Epidermal melanocyte (primary cell): Measurements from ENCODE around the gene SPON1.
"Not testable (repeated sequence)": the region's sequence is repeated elsewhere in the genome, so short reads cannot be mapped to it uniquely, and the experiment has no call there.

Source experiments
- DNase-seq: peaks from one replicate; pipeline ENCODE4 v3.0.0; 2011; ENCODE audit warnings: low spot score; ENCODE audit not compliant: insufficient read length

SPON1 gene

DNA sequence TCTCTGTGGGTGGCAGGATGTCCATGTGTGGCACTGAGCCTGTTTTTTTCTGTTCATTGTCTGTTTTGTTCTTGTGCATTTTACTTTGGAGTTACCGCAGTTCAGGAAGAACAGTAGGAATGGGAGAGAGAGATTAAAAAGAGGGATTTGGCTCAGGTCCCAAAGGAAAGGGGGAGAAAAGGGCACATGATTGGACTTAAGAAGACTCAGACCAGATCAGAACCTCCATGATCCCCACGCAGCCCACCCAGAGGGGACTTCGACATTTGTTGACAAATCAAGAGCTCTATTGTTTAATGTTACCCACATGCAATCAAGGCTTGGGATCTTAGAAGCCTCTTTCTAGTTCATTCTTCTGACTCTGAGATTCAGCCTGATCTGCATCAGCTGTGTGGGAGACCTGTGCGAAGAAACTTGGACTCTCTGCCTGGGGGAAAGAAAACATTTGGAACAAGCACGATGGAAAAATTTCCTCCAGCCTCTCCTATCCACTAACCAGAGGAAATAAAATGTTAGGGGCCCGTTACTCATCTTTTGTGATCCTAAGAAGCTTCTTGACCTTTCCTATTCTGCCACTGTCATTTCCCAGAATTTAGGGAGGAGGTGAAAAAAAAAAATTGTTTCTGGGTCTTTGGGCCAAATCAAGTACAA, 119.2 kb downstream of the SPON1 start:
- no peak for DNase-seq

DNA sequence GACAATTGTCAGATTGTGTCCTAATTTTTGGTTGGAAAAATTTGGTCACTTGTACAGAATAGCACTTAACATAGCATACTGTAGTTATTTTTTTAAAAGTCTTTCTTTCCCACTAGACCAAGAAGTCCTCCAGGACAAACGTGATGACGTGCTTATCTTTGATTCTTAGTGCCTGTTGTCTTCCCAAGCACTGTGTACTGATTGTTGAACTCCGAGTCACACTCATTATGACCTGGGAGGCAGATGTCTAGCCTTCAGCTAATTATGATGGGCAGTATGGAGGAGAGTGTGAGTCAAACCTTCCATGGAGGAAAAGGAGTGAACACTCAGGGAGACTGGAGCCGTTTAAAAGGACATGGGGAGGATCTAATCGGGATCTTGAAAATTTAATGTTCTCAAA, 119.8 kb downstream of the SPON1 start:
- no peak for DNase-seq

DNA sequence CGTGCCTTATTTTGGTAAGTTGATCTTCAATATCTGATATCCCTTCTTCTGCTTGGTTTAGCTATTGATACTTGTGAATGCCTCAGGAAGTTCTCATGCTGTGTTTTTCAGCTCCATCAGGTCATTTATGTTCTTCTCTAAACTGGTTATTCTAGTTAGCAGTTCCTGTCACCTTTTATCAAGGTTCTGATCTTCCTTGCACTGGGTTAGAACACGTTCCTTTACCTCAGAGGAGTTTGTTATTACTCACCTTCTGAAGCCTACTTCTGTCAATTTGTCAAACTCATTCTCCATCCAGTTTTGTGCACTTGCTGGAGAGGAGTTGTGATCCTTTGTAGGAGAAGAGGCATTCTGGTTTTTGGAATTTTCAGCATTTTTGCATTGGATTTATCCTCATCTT, 126.3 kb downstream of the SPON1 start:
- not testable (repeated sequence) for DNase-seq

DNA sequence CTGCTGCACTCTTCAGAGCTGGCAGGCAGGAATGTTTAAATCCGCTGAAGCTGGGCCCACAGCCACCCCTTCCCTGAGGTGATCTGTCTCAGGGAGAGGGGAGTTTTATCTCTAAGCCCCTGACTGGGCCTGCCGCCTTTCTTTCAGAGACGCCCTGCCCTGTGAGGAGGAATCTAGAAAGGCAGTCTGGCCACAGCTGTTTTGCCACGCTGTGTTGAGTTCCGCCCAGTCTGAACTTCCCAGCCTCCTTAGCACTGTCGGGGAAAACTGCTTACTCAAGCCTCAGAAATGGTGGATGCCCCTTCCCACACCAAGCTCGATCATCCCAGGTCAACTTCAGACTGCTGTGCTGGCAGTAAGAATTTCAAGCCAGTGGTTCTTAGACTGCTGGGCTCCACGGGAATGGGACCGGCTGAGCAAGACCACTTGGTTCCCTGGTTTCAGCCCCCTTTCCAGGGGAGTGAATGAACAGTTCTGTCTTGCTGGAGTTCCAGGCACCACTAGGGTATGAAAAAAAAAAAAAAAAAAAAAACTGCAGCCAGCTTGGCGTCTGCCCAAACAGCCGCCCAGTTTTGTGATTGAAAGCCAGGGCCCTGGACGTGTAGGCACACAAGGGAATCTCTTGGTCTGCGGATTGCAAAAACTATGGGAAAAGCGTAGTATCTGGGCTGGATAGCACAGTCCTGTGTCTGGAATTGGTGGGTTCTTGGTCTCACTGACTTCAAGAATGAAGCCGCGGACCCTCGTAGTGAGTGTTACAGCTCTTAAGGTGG, 127.4 kb downstream of the SPON1 start:
- no peak for DNase-seq

DNA sequence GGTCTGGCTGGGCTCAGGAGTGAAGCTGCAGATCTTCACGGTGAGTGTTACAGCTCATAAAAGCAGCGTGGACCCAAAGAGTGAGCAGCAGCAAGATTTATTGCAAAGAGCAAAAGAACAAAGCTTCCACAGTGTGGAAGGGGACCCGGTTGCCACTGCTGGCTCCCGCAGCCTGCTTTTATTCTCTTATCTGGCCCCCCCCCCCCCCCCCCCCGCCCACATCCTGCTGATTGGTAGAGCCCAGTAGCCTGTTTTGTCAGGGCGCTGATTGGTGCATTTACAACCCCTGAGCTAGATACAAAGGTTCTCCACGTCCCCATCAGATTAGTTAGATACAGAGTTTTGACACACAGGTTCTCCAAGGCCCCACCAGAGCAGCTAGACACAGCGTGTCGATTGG, 128.1 kb downstream of the SPON1 start:
- not testable (repeated sequence) for DNase-seq

DNA sequence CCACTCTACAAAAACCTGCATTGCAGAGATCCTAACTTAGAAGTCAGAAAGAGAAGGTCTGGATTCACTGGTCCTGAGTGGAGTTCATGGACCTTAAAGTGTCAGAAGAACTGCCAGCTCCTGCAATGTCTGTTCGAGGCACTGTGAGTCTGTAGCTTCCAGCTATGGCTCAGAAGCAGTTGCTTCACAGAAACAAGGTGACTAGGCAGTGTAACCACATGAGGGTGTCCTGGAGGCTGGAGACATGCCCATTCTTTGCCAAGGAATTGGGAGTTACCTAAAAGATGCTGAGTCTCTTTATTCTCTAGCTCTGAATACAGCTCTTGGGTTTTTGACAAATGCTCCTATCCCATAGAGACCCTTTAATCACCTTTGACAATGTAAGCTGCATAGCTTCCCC, 130.5 kb downstream of the SPON1 start:
- DNase-seq, result no peak

DNA sequence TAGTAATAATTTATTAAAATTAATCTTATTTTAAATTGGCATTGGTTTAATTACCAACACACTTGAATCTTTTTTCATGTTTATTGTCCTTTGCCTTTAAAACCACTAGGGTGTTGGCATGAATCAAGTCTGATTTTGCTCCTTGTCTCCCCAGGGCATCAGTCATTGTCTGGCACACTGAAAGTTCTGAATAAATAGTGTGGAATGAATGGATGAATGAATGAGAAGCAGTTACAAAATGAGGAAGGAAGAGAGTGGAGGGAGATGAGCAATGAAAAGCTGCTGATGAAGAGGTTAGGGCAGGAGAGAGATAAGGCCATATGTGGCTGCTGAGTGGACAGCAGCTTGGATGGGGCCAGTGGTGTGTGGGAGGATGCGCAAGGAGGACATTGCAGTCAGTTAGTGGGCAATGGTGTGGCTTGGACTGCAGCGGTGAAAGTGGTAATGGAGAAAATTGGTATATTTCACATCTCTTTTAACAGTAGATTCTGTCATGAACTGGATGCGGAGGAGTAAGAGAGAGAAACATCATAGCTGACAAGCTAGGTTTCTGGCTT, 132.0 kb downstream of the SPON1 start:
- no peak for DNase-seq

DNA sequence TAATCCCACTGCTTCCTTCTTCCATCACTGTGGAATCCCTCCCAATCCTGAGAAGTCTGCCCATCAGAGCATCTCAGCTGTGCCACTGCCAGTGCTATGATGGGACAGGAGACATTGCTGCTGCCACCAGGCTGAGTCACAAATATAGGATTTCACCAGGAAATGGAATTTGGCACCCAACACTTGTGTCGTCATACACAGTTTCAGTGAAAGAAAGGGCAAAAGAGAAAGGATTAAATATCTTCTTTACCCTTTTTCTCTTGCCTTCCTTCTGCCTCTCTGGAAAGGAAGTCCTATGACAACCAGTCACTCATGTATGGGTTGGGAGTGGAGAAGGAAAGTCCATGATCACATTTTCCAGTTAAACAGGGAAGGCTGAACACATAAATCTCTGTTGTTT, 133.4 kb downstream of the SPON1 start:
- DNase-seq, result no peak

DNA sequence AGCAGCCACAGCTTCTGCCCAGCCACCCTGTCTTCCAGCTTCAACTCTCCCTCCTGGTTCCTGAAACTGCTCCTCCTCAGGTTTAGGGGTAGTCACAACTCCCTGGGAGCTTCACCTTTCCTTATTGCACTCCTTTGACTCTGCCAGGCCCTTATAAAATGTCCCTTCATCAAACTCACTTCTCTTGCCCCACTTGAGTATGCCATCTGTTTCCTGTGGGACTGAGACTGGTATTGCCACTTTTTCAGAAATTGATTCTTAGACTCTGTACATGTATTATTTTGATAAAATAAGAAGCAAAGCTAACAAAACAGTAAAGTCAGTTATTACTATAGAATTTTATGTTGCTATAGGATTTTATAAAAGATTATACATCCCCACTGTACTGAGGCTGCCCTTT, 134.1 kb downstream of the SPON1 start:
- no peak for DNase-seq

DNA sequence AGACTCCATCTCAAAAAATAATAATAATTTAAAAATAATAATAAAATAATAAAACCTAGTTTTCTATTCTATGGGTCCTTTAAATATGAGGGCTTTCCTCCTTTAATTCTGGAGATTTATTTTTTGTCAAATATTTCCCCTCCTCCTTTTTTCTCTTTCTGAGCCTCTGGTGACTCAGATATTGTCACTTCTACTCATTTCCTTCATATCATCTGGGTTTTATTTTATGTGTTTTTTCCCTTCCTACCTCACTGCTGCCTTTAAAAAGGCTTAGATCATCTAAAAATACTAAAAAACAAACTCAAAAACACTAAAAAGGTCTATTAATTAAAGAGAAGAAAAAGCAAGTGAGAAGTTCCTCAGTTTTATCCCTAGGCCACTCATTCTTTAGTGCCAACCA, 138.9 kb downstream of the SPON1 start:
- DNase-seq, result no peak

DNA sequence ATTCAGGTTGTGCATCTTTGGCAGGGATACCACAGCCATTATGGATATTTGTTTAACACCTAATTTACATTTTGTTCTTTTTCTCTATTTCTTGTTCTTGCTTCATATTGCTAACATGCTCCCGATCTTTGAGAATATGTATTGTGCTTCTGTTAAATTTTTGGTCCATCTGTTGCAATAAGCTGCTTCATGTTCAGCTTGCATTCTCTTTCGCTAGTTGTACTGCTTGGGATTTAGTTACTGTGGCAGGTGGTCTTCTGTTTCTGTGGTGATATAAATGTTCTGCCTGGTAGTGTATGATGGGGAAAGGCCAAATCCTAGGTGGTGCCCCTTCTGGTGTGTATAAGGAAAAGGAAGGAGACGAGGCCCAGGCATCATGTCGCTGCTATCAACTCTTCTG, 140.2 kb downstream of the SPON1 start:
- no peak for DNase-seq

DNA sequence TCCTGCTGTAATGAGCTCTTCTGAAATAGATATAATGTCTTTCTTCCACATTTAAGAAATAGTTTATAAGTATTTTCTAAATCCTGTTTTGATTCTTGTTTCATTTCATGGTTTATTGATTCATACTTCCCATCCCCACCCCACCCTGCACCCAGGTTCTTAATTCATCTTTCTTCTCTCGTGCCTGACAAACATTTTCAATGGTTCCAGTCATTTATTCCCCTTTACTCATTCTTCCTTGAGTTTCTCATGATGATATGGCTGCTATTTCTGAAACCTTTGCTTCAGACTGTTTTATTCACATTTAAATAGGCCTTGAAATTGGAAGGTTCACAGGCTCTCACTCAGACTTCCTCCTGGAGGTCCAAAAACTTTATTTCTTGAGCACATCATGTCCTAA, 142.9 kb downstream of the SPON1 start:
- DNase-seq, result no peak

DNA sequence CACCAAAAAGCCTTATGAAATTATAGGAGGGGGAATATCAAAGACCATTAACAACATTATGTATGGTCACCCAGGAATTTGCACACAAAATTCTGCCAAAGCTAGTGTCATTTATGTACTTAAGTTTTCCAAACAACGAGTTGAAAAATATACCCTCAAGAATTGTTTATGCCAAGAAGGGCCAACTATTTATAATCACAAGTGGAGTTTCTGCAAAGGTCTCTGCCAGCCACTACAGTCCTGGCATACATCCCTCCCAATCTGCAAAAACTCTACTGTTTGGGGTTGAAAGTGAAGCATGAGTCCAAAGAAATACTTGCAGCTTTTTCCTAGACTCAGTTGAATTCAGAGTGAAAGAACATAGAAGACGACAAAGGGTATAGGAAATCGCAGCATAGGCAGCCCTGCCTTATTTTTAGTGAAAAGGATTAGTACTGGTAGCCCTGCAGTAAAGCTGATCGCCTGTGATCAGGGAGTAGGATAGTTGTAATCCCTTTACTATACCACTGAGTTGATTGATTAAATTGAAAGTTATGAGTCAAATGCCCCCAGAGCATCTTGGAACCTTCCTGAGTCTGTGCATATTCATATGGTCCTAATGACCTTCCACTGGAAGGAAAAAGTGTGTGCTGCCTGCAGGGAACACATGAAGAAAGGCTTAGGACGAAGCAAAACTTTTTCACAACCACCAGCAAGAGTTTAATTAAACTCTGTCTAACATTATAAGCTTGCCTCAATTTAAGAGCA, 144.0 kb downstream of the SPON1 start:
- no peak for DNase-seq

DNA sequence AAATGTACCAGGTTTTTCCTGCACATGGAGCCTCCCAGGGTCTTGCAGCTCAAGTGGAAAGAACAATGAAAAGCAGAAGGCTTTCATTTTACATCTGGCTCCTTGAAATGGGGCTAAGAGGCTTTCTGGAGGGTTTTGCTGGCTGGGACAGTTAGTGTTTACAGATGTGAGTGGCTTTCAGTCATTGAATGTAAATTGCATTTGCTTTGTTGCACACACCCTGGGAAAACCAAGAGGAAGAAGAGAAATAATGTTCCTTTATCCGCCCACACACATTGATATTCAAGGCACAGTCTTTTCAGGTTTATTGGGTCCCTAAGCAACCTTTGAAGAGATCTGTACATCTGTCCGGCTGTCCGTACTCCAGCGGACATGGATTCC, 144.5 kb downstream of the SPON1 start:
- DNase-seq, result no peak

DNA sequence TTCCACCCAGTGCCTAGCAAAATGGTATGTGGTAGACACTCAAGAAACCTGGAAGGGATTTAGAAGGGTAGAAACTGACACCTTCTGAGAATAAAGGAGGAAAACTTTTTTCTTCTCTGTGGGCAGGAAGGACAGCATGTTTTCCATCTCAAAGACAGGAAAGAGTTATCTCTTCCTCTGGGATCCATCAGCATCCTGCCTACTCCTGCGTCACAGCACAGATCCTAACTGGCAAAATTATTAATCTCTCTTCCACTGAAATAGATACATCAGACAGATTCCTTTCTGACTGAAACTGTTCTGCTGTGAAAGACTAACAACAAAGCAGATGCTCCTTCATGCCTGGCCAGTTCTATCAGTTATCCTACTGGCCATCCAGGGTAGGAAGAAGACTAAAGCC, 147.2 kb downstream of the SPON1 start:
- no peak for DNase-seq

DNA sequence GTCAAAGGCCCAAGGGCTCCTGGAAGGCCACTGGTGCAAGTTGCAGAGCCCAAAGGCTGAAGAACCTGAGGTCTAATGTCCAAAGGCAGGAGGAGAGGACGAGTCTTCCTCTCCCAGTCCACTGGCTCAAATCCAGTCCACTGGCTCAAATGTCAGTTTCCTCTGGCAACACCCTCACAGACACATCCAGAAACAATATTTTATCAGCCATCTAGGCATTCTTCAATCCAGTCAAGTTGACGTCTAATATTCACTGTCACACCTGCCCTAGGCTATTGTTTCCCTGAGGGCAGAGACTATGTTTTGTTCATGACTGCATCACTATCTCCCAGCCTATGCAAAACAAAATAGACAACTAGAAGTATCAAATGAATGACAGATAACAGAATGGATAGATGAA, 148.1 kb downstream of the SPON1 start:
- DNase-seq, result no peak

DNA sequence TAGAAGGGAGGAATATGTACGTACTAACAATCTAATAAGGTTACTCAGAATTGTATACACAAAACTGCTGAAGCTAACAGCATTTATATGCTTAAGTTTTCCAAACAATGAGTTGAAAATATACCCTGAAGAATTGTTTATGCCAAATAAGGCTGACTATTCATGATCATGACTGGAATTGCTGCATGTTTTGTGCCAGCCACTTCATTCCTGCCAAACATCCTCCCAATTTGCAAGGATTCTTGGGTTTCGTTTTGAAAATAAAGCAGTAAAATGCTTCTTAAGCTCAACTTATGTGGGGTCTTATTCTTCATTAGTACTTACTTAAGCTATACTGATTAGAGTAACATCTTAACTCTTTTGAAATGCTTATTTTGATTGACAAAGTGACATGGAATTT, 149.0 kb downstream of the SPON1 start:
- DNase-seq, result no peak

DNA sequence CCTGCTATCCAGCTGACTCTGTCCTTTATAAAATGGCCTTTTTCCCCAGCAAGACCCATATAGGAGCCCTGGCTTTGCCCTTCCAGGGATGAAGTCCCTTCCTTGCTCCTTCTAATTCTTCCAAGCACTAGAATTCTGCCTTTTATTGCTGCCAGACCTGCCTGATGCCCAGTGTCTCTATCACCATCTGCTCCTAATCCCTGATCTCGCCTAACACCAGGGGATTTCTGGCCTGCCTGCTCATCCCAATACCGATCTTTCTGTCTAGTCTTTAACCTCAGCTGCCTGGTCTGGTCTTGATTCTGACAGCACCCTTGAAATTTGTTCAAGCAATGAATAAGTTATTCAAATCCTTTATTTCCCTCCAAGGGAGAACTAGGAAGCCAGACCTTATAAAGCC, 150.2 kb downstream of the SPON1 start:
- DNase-seq, result no peak

DNA sequence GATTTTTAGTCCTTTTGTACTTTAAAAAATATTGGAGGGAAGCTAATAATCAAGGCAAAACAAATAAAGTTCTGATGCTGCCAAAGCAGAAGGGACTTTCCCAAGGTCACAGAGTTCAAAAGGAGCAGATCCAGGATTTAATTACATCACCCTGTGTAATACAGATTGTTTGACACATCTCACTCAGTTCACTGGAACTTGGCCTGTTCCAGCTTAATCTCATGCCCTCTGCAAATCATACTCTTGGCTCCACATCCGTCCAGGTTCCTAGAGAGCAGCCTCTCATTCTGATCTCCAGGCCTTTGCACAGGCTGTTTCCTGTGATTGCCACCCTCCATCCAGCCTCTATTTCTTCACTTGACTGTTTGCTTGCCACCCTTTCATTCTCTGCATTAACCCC, 151.7 kb downstream of the SPON1 start:
- DNase-seq, result no peak

DNA sequence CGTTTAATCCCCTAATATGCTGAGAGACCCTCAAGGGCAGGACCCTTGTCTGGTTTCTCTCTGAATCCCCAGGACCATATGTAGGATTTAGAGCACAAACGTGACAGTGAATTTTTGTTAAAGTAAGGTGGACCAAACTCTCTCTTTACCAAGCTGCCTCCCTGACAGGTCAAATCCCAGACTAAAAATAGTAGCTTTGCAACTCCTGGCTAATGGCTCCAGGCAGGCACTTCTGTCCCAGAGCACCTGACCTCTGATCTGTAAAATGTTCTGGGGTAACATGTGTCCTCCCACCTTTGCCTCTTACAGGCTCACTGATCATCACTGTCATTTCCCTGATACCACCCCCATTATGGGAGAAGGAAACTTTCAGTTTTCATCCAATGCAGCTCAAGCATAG, 152.3 kb downstream of the SPON1 start:
- no peak for DNase-seq

DNA sequence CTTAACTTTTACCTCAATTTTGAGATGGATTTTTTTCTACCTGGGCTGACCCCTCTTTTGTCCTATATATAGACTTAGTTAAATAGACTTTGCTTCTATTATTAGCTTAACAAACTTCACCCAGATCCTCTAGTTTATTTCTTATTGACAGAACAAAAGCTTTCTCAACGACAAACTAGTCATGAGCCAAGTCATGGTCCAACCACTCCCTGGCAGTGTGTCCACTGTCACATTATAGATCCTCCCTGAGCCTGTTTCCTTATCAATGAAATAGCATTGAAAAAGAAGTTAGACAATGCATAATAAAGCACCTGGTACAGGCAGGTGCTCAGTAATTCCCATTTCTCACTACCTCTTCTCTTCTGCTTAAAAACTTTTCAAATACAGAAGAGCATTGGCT, 155.1 kb downstream of the SPON1 start:
- DNase-seq, result no peak

DNA sequence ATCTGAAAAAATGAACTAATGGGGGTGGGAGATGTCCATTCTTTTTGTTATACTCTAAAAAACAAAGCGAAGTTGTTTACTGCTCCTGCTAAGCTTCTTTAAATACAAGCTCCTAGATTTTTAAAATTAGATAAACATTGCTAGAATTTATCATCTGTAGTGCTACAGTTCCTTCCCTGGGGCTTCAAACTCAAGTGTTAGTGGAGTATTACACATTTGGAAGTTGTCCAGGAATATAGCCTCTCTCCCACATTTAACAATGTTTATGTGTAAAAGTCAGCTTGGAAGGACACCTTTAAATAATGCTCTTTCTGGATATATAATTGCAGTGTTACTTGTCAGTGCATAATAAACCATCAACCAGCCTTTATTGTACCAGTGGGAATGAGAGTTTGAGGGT, 155.5 kb downstream of the SPON1 start:
- DNase-seq, result no peak
